Activated T-helper 2 cell treated with anti-CD3 and anti-CD28 coated beads, Interferon-gamma antibody, Interleukin-2, Interleukin-4, amounts not matched to agents 10 μg/mL and 5 μg/mL and 100 μg/mL, durations not matched to agents 14 hours and 24 hours and 36 hours (primary cell): ENCODE results near the gene PPIB. TPM values are rescaled to one million over a fixed set of nuclear protein-coding genes. Genes with fewer than 3 reads are reported as not detected.

Experiments used
- DNase-seq: peaks from one replicate; pipeline ENCODE4 v3.0.0; 2021; ENCODE audit warnings: low spot score
- H3K27ac Mint-ChIP-seq: one replicate; pipeline ENCODE4 v1.8.0; 2021; ENCODE audit warnings: mixed read lengths
- H3K27me3 Mint-ChIP-seq: one replicate; pipeline ENCODE4 v1.8.0; 2021; ENCODE audit warnings: low read depth, mixed read lengths
- H3K36me3 Mint-ChIP-seq: one replicate; pipeline ENCODE4 v1.8.0; 2021; ENCODE audit warnings: low read depth, mixed read lengths
- H3K4me1 Mint-ChIP-seq: one replicate; pipeline ENCODE4 v1.8.0; 2021; ENCODE audit warnings: low read depth, mixed read lengths
- H3K4me3 Mint-ChIP-seq: one replicate; pipeline ENCODE4 v1.8.0; 2021; ENCODE audit warnings: low read depth, mild to moderate bottlenecking, moderate library complexity, mixed read lengths
- H3K9me3 Mint-ChIP-seq: one replicate; pipeline ENCODE4 v1.8.0; 2021; ENCODE audit warnings: mixed read lengths
- intact Hi-C: fragments of 100-400 bp; cut with micrococcal nuclease; formaldehyde crosslinking; loops from one replicate; pipeline ENCODE4 v1.15.1; 2023
- total RNA-seq: library from RNA; stranded (reverse); gene quantifications from 2 replicates; pipeline ENCODE4 v1.2.3, GENCODE V29; 2022

Gene PPIB
- total RNA-seq, 1 donor from 2014 or later = 465 TPM

GRCh38 chr15:64144192-64144564 lies 18.6 kb downstream of the PPIB start:
- DNase-seq = no peak
- no peak overlapping the region for H3K27ac Mint-ChIP-seq
- intact Hi-C loops = no loop called here
- no peaks in the 10 kb centered on the region for H3K4me1 Mint-ChIP-seq
- H3K27me3 Mint-ChIP-seq = no peaks in the 10 kb centered on the region
- H3K9me3 Mint-ChIP-seq = no peaks in the 10 kb centered on the region
- no peak overlapping the region for H3K4me3 Mint-ChIP-seq
- H3K36me3 Mint-ChIP-seq = peaks cover 12% of the 10 kb centered on the region

GRCh38 chr15:64143276-64143675 lies 19.5 kb downstream of the PPIB start:
- Mint-ChIP-seq H3K36me3 (peaks cover 13% of the 10 kb centered on the region), H3K27me3 (no peaks in the 10 kb centered on the region), H3K4me3 (no peak overlapping the region), H3K9me3 (no peaks in the 10 kb centered on the region), H3K4me1 (no peaks in the 10 kb centered on the region), H3K27ac (no peak overlapping the region)
- intact Hi-C loops = no loop called here
- no peak for DNase-seq

- no peak overlapping the region for H3K27ac Mint-ChIP-seq
Measured at GRCh38 chr15:64141798-64142512, 20.9 kb downstream of the PPIB start.

GRCh38 chr15:64138331-64138941 lies 24.4 kb downstream of the PPIB start:
- Mint-ChIP-seq H3K4me1 (no peaks in the 10 kb centered on the region), H3K27me3 (no peaks in the 10 kb centered on the region), H3K27ac (no peak overlapping the region), H3K36me3 (peaks cover 47% of the 10 kb centered on the region), H3K4me3 (no peak overlapping the region), H3K9me3 (no peaks in the 10 kb centered on the region)
- no peak for DNase-seq
- intact Hi-C loops = no loop called here

More at GRCh38 chr15:64141798-64142512, 20.9 kb downstream of the PPIB start:
- Mint-ChIP-seq H3K27me3 (no peaks in the 10 kb centered on the region), H3K9me3 (no peaks in the 10 kb centered on the region), H3K4me3 (no peak overlapping the region), H3K4me1 (no peaks in the 10 kb centered on the region), H3K36me3 (peaks cover 24% of the 10 kb centered on the region)
- intact Hi-C loops = no loop called here
- no peak for DNase-seq

GRCh38 chr15:64137226-64137833 lies 25.5 kb downstream of the PPIB start:
- H3K36me3 Mint-ChIP-seq = peaks cover 58% of the 10 kb centered on the region
- no peak overlapping the region for H3K4me3 Mint-ChIP-seq
- H3K27ac Mint-ChIP-seq = no peak overlapping the region
- no peaks in the 10 kb centered on the region for H3K4me1 Mint-ChIP-seq
- intact Hi-C loops = no loop called here
- no peaks in the 10 kb centered on the region for H3K9me3 Mint-ChIP-seq
- H3K27me3 Mint-ChIP-seq = no peaks in the 10 kb centered on the region
- DNase-seq = no peak

GRCh38 chr15:64136347-64136746 lies 26.5 kb downstream of the PPIB start:
- H3K36me3 Mint-ChIP-seq = peaks cover 64% of the 10 kb centered on the region
- no peak for DNase-seq
- H3K27me3 Mint-ChIP-seq = no peaks in the 10 kb centered on the region
- no peaks in the 10 kb centered on the region for H3K9me3 Mint-ChIP-seq
- intact Hi-C loops = no loop called here
- H3K27ac Mint-ChIP-seq = no peak overlapping the region
- H3K4me3 Mint-ChIP-seq = no peak overlapping the region
- H3K4me1 Mint-ChIP-seq = no peaks in the 10 kb centered on the region

GRCh38 chr15:64134345-64134829 lies 28.4 kb downstream of the PPIB start:
- no peak overlapping the region for H3K27ac Mint-ChIP-seq
- H3K9me3 Mint-ChIP-seq = no peaks in the 10 kb centered on the region
- intact Hi-C loops = no loop called here
- peaks cover 70% of the 10 kb centered on the region for H3K36me3 Mint-ChIP-seq
- H3K4me3 Mint-ChIP-seq = no peak overlapping the region
- no peaks in the 10 kb centered on the region for H3K27me3 Mint-ChIP-seq
- H3K4me1 Mint-ChIP-seq = no peaks in the 10 kb centered on the region
- DNase-seq = no peak

- Mint-ChIP-seq H3K9me3 (no peaks in the 10 kb centered on the region), H3K27me3 (no peaks in the 10 kb centered on the region), H3K27ac (no peak overlapping the region), H3K36me3 (peaks cover 74% of the 10 kb centered on the region), H3K4me1 (no peaks in the 10 kb centered on the region), H3K4me3 (no peak overlapping the region)
- no peak for DNase-seq
- intact Hi-C loops = no loop called here
Measured at GRCh38 chr15:64133623-64134344, 29.0 kb downstream of the PPIB start.

- DNase-seq = no peak
- no peak overlapping the region for H3K27ac Mint-ChIP-seq
Measured at GRCh38 chr15:64132217-64132616, 30.6 kb downstream of the PPIB start.

GRCh38 chr15:64131547-64131946 lies 31.3 kb downstream of the PPIB start:
- Mint-ChIP-seq H3K27me3 (no peaks in the 10 kb centered on the region), H3K4me1 (no peaks in the 10 kb centered on the region), H3K9me3 (no peaks in the 10 kb centered on the region), H3K4me3 (no peak overlapping the region), H3K27ac (no peak overlapping the region), H3K36me3 (peaks cover 78% of the 10 kb centered on the region)
- intact Hi-C loops = no loop called here
- DNase-seq = no peak

More at GRCh38 chr15:64132217-64132616, 30.6 kb downstream of the PPIB start:
- Mint-ChIP-seq H3K9me3 (no peaks in the 10 kb centered on the region), H3K27me3 (no peaks in the 10 kb centered on the region), H3K4me1 (no peaks in the 10 kb centered on the region), H3K4me3 (no peak overlapping the region), H3K36me3 (peaks cover 78% of the 10 kb centered on the region)
- intact Hi-C loops = no loop called here

- peaks cover 77% of the 10 kb centered on the region for H3K36me3 Mint-ChIP-seq
Measured at GRCh38 chr15:64130159-64130558, 32.7 kb downstream of the PPIB start.

GRCh38 chr15:64127521-64128270 lies 35.1 kb downstream of the PPIB start:
- no peaks in the 10 kb centered on the region for H3K4me1 Mint-ChIP-seq

More at GRCh38 chr15:64130159-64130558, 32.7 kb downstream of the PPIB start:
- intact Hi-C loops = no loop called here
- no peak overlapping the region for H3K4me3 Mint-ChIP-seq
- no peaks in the 10 kb centered on the region for H3K27me3 Mint-ChIP-seq
- H3K4me1 Mint-ChIP-seq = no peaks in the 10 kb centered on the region
- no peak overlapping the region for H3K27ac Mint-ChIP-seq
- no peak for DNase-seq
- no peaks in the 10 kb centered on the region for H3K9me3 Mint-ChIP-seq

More at GRCh38 chr15:64127521-64128270, 35.1 kb downstream of the PPIB start:
- Mint-ChIP-seq H3K27ac (no peak overlapping the region), H3K9me3 (no peaks in the 10 kb centered on the region), H3K4me3 (no peak overlapping the region), H3K27me3 (no peaks in the 10 kb centered on the region), H3K36me3 (peaks cover 77% of the 10 kb centered on the region)
- intact Hi-C loops = no loop called here
- no peak for DNase-seq
